IPS-18a (cell line): ENCODE results near the gene LCN9.

Source experiments
- H3K27ac ChIP-seq: one replicate; pipeline ENCODE4 v1.5.1; 2013; ENCODE audit warnings: low read length
- H3K27me3 ChIP-seq: one replicate; pipeline ENCODE4 v1.6.1; 2013; ENCODE audit warnings: mild to moderate bottlenecking, low read length; ENCODE audit not compliant: control insufficient read depth, insufficient read depth
- H3K36me3 ChIP-seq: one replicate; pipeline ENCODE4 v1.6.1; 2013; ENCODE audit warnings: low read depth, low read length; ENCODE audit not compliant: control insufficient read depth
- H3K4me1 ChIP-seq: one replicate; pipeline ENCODE4 v1.6.1; 2013; ENCODE audit warnings: low read depth, low read length; ENCODE audit not compliant: control insufficient read depth
- H3K4me3 ChIP-seq: one replicate; pipeline ENCODE4 v1.5.1; 2013; ENCODE audit warnings: low read length
- H3K9ac ChIP-seq: one replicate; pipeline ENCODE4 v1.6.1; 2013; ENCODE audit warnings: mild to moderate bottlenecking, low read length, moderate library complexity
- H3K9me3 ChIP-seq: one replicate; pipeline ENCODE4 v1.6.1; 2013; ENCODE audit warnings: low read depth, low read length; ENCODE audit not compliant: control insufficient read depth

Gene LCN9

DNA sequence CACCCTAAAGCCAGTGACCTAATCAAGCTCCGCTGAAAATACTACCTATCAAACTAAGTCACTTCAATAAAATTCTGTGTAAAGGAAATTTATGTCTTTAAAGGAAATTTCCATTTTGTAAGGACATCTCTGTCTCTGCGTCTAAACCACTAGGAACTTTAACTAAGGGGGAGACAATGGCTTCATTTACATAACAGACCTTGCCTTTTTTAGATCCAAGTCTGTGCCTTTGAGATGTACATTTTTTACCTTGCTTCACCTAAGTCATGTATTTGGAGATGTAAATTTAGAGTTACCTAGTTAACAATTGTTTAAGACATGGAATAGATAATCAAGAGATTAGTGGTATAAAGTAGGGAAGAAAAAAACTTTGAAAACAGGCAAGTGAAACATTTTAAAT, 13.6 kb upstream of the LCN9 start:
- Histone ChIP-seq H3K9me3 (peaks cover 69% of the 10 kb centered on the region), H3K4me1 (peaks cover 8% of the 10 kb centered on the region), H3K27ac (no peak overlapping the region), H3K4me3 (peak overlapping the region; percentile 21), H3K9ac (no peak overlapping the region), H3K36me3 (no peaks in the 10 kb centered on the region), H3K27me3 (no peaks in the 10 kb centered on the region)

GRCh38 chr9:135650408-135650807, 12.7 kb upstream of the LCN9 start:
- Histone ChIP-seq H3K4me3 (no peak overlapping the region), H3K36me3 (no peaks in the 10 kb centered on the region), H3K9ac (no peak overlapping the region), H3K4me1 (peaks cover 8% of the 10 kb centered on the region), H3K27me3 (no peaks in the 10 kb centered on the region), H3K9me3 (peaks cover 60% of the 10 kb centered on the region), H3K27ac (no peak overlapping the region)

DNA sequence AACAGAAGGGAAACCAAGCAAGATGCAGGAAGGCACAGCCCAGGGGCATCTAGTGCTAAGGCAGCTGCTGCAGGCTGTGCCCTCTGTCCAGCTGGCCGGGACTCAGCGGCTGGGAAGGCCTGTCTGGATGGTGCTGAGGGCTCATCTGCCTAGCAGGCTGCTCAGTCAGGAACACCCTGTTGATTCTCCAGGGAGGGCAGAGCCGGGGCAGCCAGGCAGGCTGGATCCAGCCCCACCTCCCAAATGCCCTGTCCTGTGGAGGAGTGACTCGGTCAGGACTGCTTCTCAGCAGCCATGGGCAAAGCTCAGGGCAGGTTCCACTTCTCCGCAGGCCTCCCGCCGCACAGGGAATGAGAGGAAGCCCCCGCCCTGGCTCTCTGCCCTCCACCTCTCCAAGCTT, 7.8 kb upstream of the LCN9 start:
- H3K4me3 ChIP-seq = no peak overlapping the region
- H3K36me3 ChIP-seq = no peaks in the 10 kb centered on the region
- H3K4me1 ChIP-seq = peaks cover 2% of the 10 kb centered on the region
- H3K9ac ChIP-seq = no peak overlapping the region
- H3K27ac ChIP-seq = no peak overlapping the region
- H3K9me3 ChIP-seq = peaks cover 20% of the 10 kb centered on the region
- H3K27me3 ChIP-seq = no peaks in the 10 kb centered on the region

DNA sequence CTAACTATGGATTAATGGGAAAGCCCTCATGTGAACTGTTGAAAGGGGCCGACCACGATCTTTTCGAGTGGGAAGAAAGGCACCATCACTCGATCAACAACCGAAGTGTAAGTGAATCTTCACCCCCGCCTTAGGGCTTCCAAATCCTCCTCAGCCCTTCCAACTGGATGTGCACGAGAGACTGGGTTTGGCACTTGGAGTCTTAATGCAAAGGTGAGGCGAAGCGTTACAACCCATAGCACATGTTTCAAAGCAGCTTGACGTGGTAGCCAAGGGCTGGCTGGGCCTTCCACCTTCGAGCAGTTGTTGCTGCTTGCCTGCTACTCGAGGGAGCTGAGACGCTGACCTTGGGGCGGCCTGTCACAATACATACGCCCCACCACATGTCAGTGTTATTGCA, 5.7 kb upstream of the LCN9 start:
- no peaks in the 10 kb centered on the region for H3K36me3 ChIP-seq

DNA sequence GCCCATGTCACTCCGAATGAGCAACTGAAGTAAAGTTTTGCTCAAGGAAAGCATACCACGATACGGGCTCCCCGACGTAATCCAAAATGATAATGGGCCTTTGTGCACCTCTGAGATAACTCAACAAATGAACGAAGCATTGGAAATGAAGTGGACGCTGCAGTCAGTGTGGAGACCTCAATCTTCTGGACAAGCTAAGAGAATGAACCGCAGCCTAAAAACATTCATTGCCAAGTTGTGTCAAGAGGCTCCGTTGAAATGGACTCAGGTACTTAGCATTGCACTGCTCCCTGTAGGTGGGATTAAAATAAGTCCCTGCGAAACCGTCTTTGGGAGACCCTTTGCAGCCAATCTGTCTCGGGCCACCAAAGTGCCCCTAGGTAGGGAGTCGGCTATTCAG, 3.9 kb upstream of the LCN9 start:
- no peak overlapping the region for H3K27ac ChIP-seq
- peaks cover 2% of the 10 kb centered on the region for H3K4me1 ChIP-seq
- H3K27me3 ChIP-seq = no peaks in the 10 kb centered on the region
- H3K9me3 ChIP-seq = no peaks in the 10 kb centered on the region
- H3K36me3 ChIP-seq = no peaks in the 10 kb centered on the region
- H3K4me3 ChIP-seq = no peak overlapping the region
- no peak overlapping the region for H3K9ac ChIP-seq

More for the DNA sequence above, 5.7 kb upstream of the LCN9 start:
- H3K9me3 ChIP-seq = peaks cover 7% of the 10 kb centered on the region
- H3K9ac ChIP-seq = no peak overlapping the region
- no peak overlapping the region for H3K4me3 ChIP-seq
- no peaks in the 10 kb centered on the region for H3K4me1 ChIP-seq
- no peaks in the 10 kb centered on the region for H3K27me3 ChIP-seq
- H3K27ac ChIP-seq = no peak overlapping the region

DNA sequence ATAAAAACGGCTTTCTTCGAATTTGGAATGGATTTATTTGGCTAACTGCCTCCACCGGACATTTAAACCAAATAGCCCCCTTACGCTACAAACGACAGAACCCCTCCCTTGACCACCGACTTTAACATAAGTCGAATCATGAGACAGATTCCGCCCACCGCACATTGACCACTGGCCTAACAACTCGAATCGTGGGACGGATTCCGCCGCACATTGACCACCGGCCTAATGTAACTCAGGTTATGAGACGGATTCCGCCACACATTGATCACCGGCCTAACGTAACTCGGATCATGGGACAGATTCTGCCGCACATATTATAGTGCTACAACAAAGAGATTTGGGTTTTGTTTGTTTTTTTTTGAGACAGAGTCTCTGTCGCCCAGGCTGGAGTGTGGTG, 2.7 kb upstream of the LCN9 start:
- Histone ChIP-seq H3K36me3 (no peaks in the 10 kb centered on the region), H3K27me3 (no peaks in the 10 kb centered on the region)

DNA sequence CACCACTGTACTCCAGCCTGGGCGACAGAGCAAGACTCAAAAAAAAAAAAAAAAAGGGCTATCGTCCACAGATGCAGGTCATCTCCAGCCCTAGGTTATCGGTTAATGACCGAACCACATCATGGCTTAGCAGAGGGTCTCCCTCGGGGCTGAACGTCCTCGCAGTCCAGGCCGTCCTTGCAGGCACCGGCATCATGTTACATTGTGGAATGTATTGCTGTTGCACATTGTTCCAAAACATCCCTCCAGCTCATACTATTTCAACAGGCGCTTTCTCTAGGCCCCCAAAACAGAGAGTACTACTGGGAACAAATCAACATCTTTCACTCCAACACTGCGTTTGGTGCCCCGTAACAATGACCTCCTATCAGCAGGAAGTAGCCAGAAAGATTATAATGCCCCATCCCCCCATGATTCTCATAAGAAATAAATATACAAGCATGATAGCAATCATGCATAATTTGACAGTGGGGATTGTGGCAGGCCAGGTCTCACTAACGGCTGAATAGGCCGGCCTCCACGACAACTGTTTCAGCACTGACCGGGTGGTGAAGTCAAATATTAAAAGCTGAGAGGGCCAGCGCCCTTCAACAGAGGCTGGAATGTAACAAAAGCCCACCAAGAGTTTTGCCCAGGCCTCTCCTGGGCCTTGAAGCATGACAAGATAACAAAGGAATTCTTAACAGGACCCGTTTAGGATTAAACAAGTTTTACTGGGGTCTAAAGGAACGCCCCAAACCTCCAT, 1.1 kb upstream of the LCN9 start:
- no peak overlapping the region for H3K9ac ChIP-seq
- no peaks in the 10 kb centered on the region for H3K9me3 ChIP-seq

More for the DNA sequence above, 2.7 kb upstream of the LCN9 start:
- Histone ChIP-seq H3K4me3 (no peak overlapping the region), H3K4me1 (peaks cover 2% of the 10 kb centered on the region), H3K9ac (no peak overlapping the region), H3K9me3 (no peaks in the 10 kb centered on the region), H3K27ac (no peak overlapping the region)

DNA sequence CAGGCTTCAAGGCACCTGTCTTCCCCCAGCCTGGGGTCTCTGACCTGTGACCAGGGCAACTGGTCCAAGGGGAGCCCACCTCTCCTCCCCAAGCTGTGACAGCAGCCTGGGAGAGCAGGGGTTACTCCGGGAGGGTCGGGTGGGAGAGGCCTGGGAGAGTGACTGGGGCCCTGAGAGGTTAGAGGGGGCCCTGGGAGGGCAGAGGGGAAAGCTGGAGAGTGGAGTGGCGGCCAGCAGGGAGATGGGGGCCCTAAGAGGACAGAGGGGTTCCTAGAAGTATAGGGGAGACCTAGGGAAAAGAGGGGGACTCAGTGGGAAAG, 302 bp downstream of the LCN9 start:
- Histone ChIP-seq H3K4me3 (no peak overlapping the region), H3K27ac (no peak overlapping the region), H3K4me1 (peaks cover 2% of the 10 kb centered on the region), H3K36me3 (no peaks in the 10 kb centered on the region), H3K9me3 (no peaks in the 10 kb centered on the region), H3K9ac (no peak overlapping the region), H3K27me3 (no peaks in the 10 kb centered on the region)

More for the DNA sequence above, 1.1 kb upstream of the LCN9 start:
- Histone ChIP-seq H3K4me1 (peaks cover 2% of the 10 kb centered on the region), H3K36me3 (no peaks in the 10 kb centered on the region), H3K27me3 (no peaks in the 10 kb centered on the region), H3K4me3 (no peak overlapping the region), H3K27ac (no peak overlapping the region)

- Histone ChIP-seq H3K9me3 (no peaks in the 10 kb centered on the region), H3K9ac (no peak overlapping the region), H3K4me1 (peaks cover 2% of the 10 kb centered on the region), H3K36me3 (no peaks in the 10 kb centered on the region), H3K27ac (no peak overlapping the region), H3K27me3 (no peaks in the 10 kb centered on the region), H3K4me3 (no peak overlapping the region)
Observed at GRCh38 chr9:135663857-135664256, 748 bp downstream of the LCN9 start.

DNA sequence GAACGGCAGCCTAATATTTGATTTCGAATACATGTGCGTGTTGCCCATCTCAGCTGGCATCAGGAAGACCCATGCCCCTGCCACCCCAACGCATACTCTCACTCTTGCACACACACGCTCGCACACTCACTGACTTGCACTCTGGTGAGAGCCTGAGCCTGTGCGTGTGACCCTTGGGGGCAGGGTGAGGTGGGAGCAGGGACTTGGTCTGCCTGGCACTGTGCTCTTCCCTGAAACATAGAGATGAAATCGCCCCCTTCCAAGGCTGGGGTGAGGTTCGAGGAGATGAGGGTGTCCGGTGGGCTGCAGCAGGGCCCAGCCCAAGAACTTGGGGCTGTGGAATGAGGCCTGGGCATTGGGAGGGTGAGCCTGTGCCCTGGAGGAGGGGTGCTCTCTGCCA, 1.2 kb downstream of the LCN9 start:
- H3K27ac ChIP-seq = no peak overlapping the region
- H3K9me3 ChIP-seq = no peaks in the 10 kb centered on the region
- no peaks in the 10 kb centered on the region for H3K27me3 ChIP-seq
- no peak overlapping the region for H3K9ac ChIP-seq
- H3K36me3 ChIP-seq = no peaks in the 10 kb centered on the region
- peaks cover 2% of the 10 kb centered on the region for H3K4me1 ChIP-seq
- H3K4me3 ChIP-seq = no peak overlapping the region

DNA sequence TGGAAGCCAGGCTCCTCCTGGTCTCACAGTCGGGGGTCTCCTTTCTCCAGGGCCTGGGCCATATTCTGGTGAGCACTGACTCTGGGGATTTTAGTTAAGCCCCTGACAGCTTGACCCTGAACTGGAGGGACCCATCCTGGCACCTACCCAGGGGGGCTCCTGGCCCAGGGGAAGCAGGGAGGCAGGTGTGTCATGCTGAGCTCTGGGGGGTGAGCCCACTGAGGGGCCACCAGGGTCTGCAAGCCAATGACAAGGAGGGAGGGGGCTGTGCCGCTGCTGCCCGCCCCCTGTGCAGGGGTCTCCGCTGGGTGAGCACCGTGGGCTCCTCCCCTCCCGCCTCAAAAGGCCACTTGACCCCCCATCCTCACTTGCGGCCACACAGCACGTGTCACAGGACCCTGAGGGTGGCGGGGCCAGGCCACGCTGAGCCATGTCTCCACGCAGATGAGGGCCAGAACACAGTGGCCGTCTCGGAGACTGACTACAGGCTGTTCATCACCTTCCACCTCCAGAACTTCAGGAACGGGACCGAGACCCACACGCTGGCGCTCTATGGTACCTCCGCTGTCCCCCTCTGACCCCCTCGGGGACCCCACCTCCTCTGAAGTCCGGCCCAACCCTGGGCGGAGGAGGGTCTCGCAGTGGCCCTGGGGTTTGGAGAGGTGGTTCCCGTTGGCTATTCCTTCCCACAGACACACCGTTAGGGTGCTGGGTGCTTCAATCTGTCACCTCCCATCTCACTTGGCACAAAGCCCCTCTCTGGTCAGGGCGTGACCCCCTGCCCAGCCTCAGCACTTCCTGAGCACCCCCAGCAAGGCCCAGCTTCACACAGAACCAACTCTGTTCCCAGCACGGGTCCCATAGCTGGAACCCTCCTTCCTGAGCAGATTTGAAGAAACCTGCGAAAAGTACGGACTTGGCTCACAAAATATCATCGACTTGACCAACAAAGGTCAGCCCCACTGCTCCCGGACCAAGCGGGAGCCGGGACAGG, 2.0 kb downstream of the LCN9 start:
- Histone ChIP-seq H3K27me3 (no peaks in the 10 kb centered on the region), H3K4me1 (peaks cover 2% of the 10 kb centered on the region), H3K27ac (no peak overlapping the region), H3K36me3 (no peaks in the 10 kb centered on the region), H3K9me3 (no peaks in the 10 kb centered on the region), H3K9ac (no peak overlapping the region), H3K4me3 (no peak overlapping the region)
